Upper lobe of left lung (tissue), 6 donors: ENCODE results near the gene DELE1. TPM values are rescaled to one million over a fixed set of nuclear protein-coding genes. Genes with fewer than 3 reads are reported as not detected.
A peak's percentile ranks its signal among the peaks of the same experiment; 100 is the strongest.

Source experiments
- ATAC-seq, 2 donors: fragments of 200-7000 bp; cut with Tn5 transposase; one replicate each; pipeline ENCODE4 v1.9.1; 2022; ENCODE audit warnings: mild to moderate bottlenecking in 2 of 2, moderate library complexity in 2 of 2; ENCODE audit not compliant: low FRiP score in 2 of 2
- DNase-seq, 2 donors: peaks; one replicate each; pipeline ENCODE4 v3.0.0-alpha.2; 2019 to 2020
- H3K27ac ChIP-seq, 4 donors: fragments of 200-600 bp; sonication (generic); one replicate each; pipeline ENCODE4 v1.5.1; 2016 to 2019
- H3K27me3 ChIP-seq, 4 donors: fragments of 200-600 bp; sonication (generic); one replicate each; pipeline ENCODE4 v1.5.1; 2017 to 2019
- H3K36me3 ChIP-seq, 4 donors: fragments of 200-600 bp; sonication (generic); one replicate each; pipeline ENCODE4 v1.5.1; 2016 to 2019
- H3K4me1 ChIP-seq, 4 donors: fragments of 200-600 bp; sonication (generic); one replicate each; pipeline ENCODE4 v1.5.1; 2018 to 2019
- H3K4me3 ChIP-seq, 4 donors: fragments of 200-600 bp; sonication (generic); one replicate each; pipeline ENCODE4 v1.5.1; 2017 to 2019; ENCODE audit warnings: mild to moderate bottlenecking in 2 of 4, moderate library complexity in 1 of 4
- H3K9me3 ChIP-seq, 4 donors: fragments of 200-600 bp; sonication (generic); one replicate each; pipeline ENCODE4 v1.5.1; 2018 to 2019
- CTCF ChIP-seq, 6 experiments: fragments of 450-650 bp in 4 of 6; fragments of 200-600 bp in 2 of 6; sonication (generic) in 2 of 6; IDR thresholded peaks; one replicate each; pipeline ENCODE4 v1.5.1; 2016 to 2019; ENCODE audit warnings: antibody characterized with exemption in 6 of 6
- EP300 ChIP-seq, 4 donors: sonication (generic); formaldehyde crosslinking; IDR thresholded peaks; one replicate each; pipeline ENCODE4 v1.5.1; 2017; ENCODE audit warnings: antibody characterized with exemption in 4 of 4, control low read depth in 2 of 4
- POLR2A ChIP-seq, 4 donors: fragments of 450-650 bp; IDR thresholded peaks; one replicate each; pipeline ENCODE4 v1.5.1; 2016 to 2017; ENCODE audit warnings: antibody characterized with exemption in 4 of 4, mild to moderate bottlenecking in 2 of 4
- POLR2AphosphoS5 ChIP-seq, 2 donors: sonication (generic); formaldehyde crosslinking; IDR thresholded peaks; one replicate each; pipeline ENCODE4 v1.5.1; 2017; ENCODE audit warnings: antibody characterized with exemption in 2 of 2
- WGBS, 2 donors: methylation state at CpG; one replicate each; pipeline ENCODE4 v1.1.5; 2017 to 2018; 5-methylcytosine and 5-hydroxymethylcytosine counted together
- total RNA-seq, 6 donors: library from RNA; depleted of rRNA in 4 of 6; stranded (reverse); fragments of >200 nt in 4 of 6; gene quantifications; one replicate each; pipeline versions ENCODE4 v1.1.0 to v1.2.1, GENCODE V29; 2016 to 2021
- donor health status: DM: no; HTN: no; CAD: no; lungs with moderate emphysema.
- donor health status: DM: no; HTN: yes; CAD: no; lungs with severe emphysema.

DELE1 gene
- total RNA-seq, 6 donors from 2014 or later = 59.4 to 151 (median 87.5) TPM

- ATAC-seq (peak; percentile 34 to 50), DNase-seq (peak in 1 of 2 donors; percentile 91)
- Histone ChIP-seq H3K4me1 (peaks cover 43 to 98% (median 50%) of the 10 kb centered on the region in 4 donors), H3K36me3 (no peaks in the 10 kb centered on the region), H3K27ac (peak within 1 kb of the TSS; percentile 92 to 93 (median 92)), H3K9me3 (no peaks in the 10 kb centered on the region), H3K27me3 (peaks cover 0 to 21% (median 14%) of the 10 kb centered on the region in 4 donors), H3K4me3 (peak within 1 kb of the TSS; percentile 63 to 88 (median 78))
- peak in 1 of 2 donors; percentile 9 for TF ChIP-seq POLR2AphosphoS5 (IDR thresholded peaks at IDR 0.05)
- TF ChIP-seq EP300 (IDR thresholded peaks at IDR 0.05) = no peak
- peak in 1 of 4 donors; percentile 75 for TF ChIP-seq POLR2A (IDR thresholded peaks at IDR 0.05)
- peak in 1 of 6 experiments; percentile 13 for TF ChIP-seq CTCF (IDR thresholded peaks at IDR 0.05)
- 0 to 2% methylated on average over 2 to 13 of the region's 63 CpGs for WGBS, 2 donors
Observed at GRCh38 chr5:141878186-141878710, 45.4 kb upstream of the DELE1 start, which contains the start of gene PCDH1. Gene PCDH1 (minus strand): TSS chr5:141878410. CDS start chr5:141878262, 148 bp downstream.

GRCh38 chr5:141878711-141879425 is 44.8 kb upstream of the DELE1 start:
- ATAC-seq = peak; percentile 91 to 93
- H3K4me1 ChIP-seq = peaks cover 40 to 96% (median 51%) of the 10 kb centered on the region in 4 donors
- H3K27me3 ChIP-seq = peaks cover 0 to 25% (median 17%) of the 10 kb centered on the region in 4 donors
- H3K27ac ChIP-seq = peak overlapping the region; percentile 72 to 92 (median 92)
- peak; percentile 90 to 96 for DNase-seq
- 0 to 1% methylated on average over 35 to 40 of the region's 40 CpGs for WGBS, 2 donors
- no peaks in the 10 kb centered on the region for H3K9me3 ChIP-seq
- H3K4me3 ChIP-seq = peak overlapping the region; percentile 19 to 88 (median 78)
- H3K36me3 ChIP-seq = no peaks in the 10 kb centered on the region
- peak; percentile 93 to 97 (median 95) for TF ChIP-seq CTCF (IDR thresholded peaks at IDR 0.05)
- peak in 1 of 4 donors; percentile 25 for TF ChIP-seq EP300 (IDR thresholded peaks at IDR 0.05)
- TF ChIP-seq POLR2AphosphoS5 (IDR thresholded peaks at IDR 0.05) = peak; percentile 24 to 30
- TF ChIP-seq POLR2A (IDR thresholded peaks at IDR 0.05) = peak in 2 of 4 donors; percentile 9 to 16

- Histone ChIP-seq H3K9me3 (no peaks in the 10 kb centered on the region), H3K36me3 (no peaks in the 10 kb centered on the region), H3K27ac (peak overlapping the region in 3 of 4 donors; percentile 62 to 92 (median 72)), H3K27me3 (peaks cover 0 to 25% (median 17%) of the 10 kb centered on the region in 4 donors), H3K4me1 (peaks cover 40 to 91% (median 46%) of the 10 kb centered on the region in 4 donors), H3K4me3 (no peak overlapping the region)
- WGBS, 2 donors = 0% methylated on average over 2 of the region's 2 CpGs
- TF ChIP-seq POLR2A (IDR thresholded peaks at IDR 0.05) = no peak
- no peak for TF ChIP-seq EP300 (IDR thresholded peaks at IDR 0.05)
- no peak for TF ChIP-seq POLR2AphosphoS5 (IDR thresholded peaks at IDR 0.05)
- no peak for TF ChIP-seq CTCF (IDR thresholded peaks at IDR 0.05)
- ATAC-seq (no peak), DNase-seq (no peak)
Observed at GRCh38 chr5:141879426-141879759, 44.3 kb upstream of the DELE1 start.

GRCh38 chr5:141879941-141880738 is 43.5 kb upstream of the DELE1 start:
- WGBS, 2 donors = 46 to 53% methylated on average over 6 to 7 of the region's 7 CpGs
- Histone ChIP-seq H3K27me3 (peaks cover 0 to 25% (median 17%) of the 10 kb centered on the region in 4 donors), H3K4me1 (peaks cover 40 to 84% (median 46%) of the 10 kb centered on the region in 4 donors), H3K4me3 (no peak overlapping the region), H3K9me3 (no peaks in the 10 kb centered on the region), H3K27ac (peak overlapping the region; percentile 38 to 92 (median 56)), H3K36me3 (no peaks in the 10 kb centered on the region)
- no peak for DNase-seq
- ATAC-seq = no peak
- TF ChIP-seq CTCF (IDR thresholded peaks at IDR 0.05) (no peak), POLR2A (IDR thresholded peaks at IDR 0.05) (no peak), EP300 (IDR thresholded peaks at IDR 0.05) (no peak), POLR2AphosphoS5 (IDR thresholded peaks at IDR 0.05) (no peak)
